ENCODE measurements around the gene KBTBD13.
"Not testable (repeated sequence)": the region's sequence is repeated elsewhere in the genome, so short reads cannot be mapped to it uniquely, and the experiment has no call there.

Gene KBTBD13

GRCh38 chr15:65088643-65089021, 12.1 kb downstream of the KBTBD13 start:
- FAIRE-seq = no peak
- DNase-seq (ENCODE audit: insufficient read length, low spot score) = no peak
- no peak for TF ChIP-seq CTCF (IDR thresholded peaks at IDR 0.05; ENCODE audit: insufficient read depth, missing control alignments)

DNA sequence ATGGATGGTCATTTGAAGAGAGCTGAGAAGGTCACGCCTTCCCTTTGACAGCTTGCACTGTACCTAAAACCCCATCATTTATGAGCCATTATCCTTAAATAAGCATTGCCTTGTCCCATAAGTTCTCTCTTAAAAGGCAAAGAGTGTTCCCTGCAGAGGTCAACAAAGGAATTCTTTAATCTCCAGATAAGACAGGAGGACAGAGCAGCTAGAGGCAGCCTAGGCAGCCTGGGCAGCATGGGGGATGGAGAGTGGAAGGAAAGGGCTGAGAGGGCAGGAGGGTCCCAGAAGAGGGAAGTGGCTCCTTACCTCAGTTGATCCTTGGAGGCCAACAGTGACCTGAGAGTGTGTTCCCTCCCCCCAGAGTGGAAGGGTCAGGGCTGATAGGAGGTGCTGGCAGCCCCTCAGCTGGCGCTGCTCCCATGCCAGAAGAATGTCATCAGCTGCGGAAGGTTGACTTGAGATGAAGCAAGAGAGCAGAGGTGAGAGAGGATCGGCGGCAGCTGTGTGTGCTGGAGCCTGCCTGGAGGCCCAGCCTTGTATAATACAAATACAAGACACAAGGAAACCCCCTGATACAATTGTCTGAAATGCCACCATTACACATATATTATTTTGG, 12.8 kb downstream of the KBTBD13 start:
- DNase-seq (ENCODE audit: insufficient read length, low spot score) (no peak), FAIRE-seq (no peak)
- TF ChIP-seq CTCF (IDR thresholded peaks at IDR 0.05; ENCODE audit: insufficient read depth, missing control alignments) = no peak

DNA sequence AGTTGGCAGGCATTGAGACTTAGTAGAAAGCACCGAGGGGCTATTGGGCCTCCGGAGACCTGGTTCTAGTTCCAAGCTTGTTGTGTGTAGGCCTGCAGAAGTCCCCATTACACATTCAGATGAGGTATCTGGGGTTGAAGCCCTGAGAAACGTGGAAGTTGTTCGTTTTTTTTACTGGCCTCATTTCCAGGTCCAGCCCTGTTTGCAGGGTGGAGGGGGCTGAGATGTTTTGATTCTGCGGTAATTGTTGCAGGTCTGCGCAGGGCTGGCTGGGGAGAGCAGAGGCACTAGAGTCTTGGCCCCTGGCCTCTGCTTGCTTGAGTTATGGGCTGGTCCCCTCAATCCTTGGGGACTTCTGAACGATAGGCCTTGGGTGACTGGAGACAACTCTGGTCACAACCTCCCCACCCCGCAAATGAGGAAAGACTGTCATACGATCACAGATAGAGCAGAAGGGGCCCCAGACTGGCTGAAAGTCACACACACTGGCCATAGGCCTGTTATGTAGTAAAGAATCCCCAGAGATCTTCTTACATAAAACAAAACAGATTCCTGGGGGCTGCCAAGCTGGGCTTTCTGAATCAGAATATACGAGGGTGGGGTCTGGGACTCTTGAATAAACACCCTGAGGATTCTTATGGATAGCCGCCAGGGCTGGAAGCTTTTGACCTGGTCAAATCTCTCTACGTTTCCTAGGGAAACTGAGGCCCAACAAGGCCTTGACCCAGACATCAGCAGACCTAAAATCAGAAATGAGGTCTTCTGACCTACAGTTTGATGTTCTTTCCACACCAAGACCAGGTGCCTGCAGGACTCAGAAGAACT, 15.6 kb downstream of the KBTBD13 start:
- FAIRE-seq (no peak), DNase-seq (ENCODE audit: insufficient read length, low spot score) (no peak)
- no peak for TF ChIP-seq CTCF (IDR thresholded peaks at IDR 0.05; ENCODE audit: insufficient read depth, missing control alignments)

GRCh38 chr15:65092911-65093792, 16.6 kb downstream of the KBTBD13 start:
- DNase-seq (ENCODE audit: insufficient read length, low spot score) = no peak
- FAIRE-seq = no peak
- TF ChIP-seq CTCF (IDR thresholded peaks at IDR 0.05; ENCODE audit: insufficient read depth, missing control alignments) = no peak

DNA sequence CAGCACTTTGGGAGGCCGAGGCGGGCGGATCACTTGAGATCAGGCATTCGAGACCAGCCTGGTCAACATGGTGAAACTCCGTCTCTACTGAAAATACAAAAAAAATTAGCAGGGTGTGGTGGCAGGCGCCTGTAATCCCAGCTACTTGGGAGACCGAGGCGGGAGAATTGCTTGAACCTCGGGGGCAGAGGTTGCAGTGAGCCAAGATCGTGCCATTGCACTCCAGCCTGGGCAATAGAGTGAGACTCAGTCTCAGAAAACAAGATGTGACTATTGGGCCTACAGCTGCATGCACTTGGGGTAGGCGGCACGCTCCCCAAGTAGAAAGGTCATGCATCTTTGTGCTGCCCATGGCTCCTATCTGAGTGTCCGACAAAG, 17.2 kb downstream of the KBTBD13 start:
- FAIRE-seq = not testable (repeated sequence)

DNA sequence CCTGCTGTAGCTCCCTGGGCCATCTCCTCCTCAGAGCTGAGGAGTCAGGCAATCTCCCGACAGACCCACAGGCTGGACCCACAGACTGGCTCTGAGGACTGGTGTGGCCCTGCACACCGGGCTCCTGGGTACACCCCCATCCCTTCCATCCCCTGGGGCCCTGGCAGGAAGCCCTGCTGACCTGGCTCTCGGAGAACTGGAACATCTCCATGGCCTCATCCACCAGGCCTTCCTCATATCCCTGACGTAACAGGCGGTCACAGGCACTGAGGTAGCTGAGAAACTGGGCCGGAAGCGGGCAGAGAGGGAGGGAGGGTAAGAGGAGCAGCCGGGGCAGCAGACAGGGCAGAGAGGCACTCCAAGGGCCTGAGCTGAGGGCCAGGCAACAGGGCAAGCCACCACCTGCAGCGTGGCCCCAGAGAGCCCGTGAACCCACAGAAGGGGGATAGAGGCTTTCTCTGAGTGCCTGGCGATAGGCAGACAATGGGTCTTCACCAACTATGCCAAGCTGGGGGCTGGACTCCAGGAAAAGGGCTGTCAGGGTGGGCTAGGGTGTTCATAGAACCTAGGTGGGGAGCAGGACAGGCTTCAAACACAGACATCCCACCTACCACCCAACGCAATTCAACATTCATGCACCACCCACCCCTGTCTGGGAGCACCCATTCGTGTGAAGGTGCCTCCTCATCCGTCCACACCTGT, 17.9 kb downstream of the KBTBD13 start:
- no peak for TF ChIP-seq CTCF (IDR thresholded peaks at IDR 0.05; ENCODE audit: insufficient read depth, missing control alignments)
- FAIRE-seq (no peak), DNase-seq (ENCODE audit: insufficient read length, low spot score) (no peak)

More for the DNA sequence above, 17.2 kb downstream of the KBTBD13 start:
- not testable (repeated sequence) for DNase-seq (ENCODE audit: insufficient read length, low spot score)

Measured in D721Med (cell line).